LNCaP clone FGC (cell line): ENCODE measurements around the gene NSG1.

Source experiments
- DNase-seq: peaks from one replicate; pipeline ENCODE4 v3.0.0-alpha.2; 2011; ENCODE audit warnings: low read depth
- H3K4me3 ChIP-seq: 2 replicates; pipeline ENCODE4 v1.5.1; 2011; ENCODE audit warnings: mild to moderate bottlenecking, low read depth, low read length, control low read depth
- TF ChIP-seq, protein P1 (sequence below): IDR thresholded peaks from 2 replicates; pipeline ENCODE4 v1.5.1; 2012; ENCODE audit warnings: mild to moderate bottlenecking; ENCODE audit not compliant: control insufficient read depth, insufficient read depth; ENCODE audit errors: extremely low read depth

Gene NSG1

DNA sequence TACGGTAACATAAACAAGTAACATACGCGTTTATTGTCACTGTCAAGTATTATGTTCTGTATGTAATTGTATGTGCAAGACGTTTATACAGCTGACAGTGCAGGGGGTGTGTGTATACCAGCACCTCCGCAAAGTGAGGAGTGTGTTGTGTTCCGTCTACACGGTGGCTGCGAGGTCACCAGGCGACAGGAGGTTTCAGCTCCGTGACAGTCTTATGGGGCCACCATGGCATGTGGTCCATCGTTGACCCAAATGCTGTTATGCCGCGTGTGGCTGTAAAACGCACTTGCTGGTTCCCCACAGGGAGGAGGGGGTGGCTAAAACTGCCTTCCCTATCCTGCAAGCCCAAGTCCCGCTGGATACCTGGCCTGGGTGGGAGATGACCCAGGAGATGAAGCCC lies 25.0 kb downstream of the NSG1 start:
- TF ChIP-seq, protein P1, sequence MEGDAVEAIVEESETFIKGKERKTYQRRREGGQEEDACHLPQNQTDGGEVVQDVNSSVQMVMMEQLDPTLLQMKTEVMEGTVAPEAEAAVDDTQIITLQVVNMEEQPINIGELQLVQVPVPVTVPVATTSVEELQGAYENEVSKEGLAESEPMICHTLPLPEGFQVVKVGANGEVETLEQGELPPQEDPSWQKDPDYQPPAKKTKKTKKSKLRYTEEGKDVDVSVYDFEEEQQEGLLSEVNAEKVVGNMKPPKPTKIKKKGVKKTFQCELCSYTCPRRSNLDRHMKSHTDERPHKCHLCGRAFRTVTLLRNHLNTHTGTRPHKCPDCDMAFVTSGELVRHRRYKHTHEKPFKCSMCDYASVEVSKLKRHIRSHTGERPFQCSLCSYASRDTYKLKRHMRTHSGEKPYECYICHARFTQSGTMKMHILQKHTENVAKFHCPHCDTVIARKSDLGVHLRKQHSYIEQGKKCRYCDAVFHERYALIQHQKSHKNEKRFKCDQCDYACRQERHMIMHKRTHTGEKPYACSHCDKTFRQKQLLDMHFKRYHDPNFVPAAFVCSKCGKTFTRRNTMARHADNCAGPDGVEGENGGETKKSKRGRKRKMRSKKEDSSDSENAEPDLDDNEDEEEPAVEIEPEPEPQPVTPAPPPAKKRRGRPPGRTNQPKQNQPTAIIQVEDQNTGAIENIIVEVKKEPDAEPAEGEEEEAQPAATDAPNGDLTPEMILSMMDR: no peak
- DNase-seq: no peak
- H3K4me3 ChIP-seq: no peak overlapping the region

DNA sequence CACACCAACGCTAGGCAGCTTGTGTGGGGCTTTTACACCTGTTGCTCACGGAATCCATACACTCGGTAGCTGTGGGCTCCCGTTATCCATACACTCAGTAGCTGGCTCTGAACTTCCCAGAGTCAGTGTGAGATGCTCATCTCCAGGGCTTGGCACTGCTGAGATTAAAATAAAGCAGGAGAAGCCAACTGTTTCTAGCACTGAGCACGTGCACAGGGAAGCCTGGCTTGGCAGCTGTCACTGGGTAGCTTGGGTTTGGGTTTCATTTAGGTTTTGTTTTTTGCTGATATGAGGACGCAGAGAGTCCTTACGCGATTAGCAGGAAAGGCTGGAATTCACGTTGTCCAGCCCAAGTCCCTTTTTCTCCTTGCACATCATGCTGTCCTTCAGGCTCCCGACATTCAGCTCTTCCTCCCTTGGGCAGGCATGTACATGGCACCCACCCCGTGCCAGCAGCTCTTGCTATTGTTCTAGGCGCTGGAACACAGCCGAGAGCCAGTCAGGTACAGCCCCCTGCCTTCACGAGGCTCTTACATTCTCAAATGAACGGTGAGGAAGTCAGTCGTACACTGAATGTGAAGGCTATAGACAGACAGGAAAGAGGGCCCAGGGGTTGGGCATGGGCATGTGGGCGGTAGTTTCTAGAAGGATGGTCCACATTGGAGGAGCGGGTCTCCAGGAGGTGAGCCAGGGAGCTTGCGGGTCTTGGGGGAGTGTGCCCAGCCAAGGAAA lies 25.9 kb downstream of the NSG1 start:
- TF ChIP-seq, protein P1: no peak
- DNase-seq: no peak
- H3K4me3 ChIP-seq: no peak overlapping the region

DNA sequence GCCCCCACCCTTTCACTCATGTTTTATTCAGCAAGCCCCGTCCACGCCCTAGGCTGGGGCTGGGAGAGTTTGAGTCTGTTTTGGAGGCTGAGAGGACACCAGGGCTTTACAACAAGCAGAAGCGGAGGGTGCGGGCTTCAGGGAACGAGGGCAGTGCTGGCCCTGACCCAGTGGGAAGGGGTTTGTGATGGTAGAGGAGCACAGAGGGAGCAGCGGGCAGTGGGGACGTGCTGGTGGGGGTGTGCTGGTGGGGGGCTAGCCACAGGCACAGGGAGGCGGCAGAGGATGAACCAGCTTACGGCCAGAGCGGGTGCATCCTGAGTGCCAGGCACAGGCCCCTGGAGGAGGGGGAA lies 26.4 kb downstream of the NSG1 start:
- H3K4me3 ChIP-seq: no peak overlapping the region
- TF ChIP-seq, protein P1: no peak
- DNase-seq: no peak

DNA sequence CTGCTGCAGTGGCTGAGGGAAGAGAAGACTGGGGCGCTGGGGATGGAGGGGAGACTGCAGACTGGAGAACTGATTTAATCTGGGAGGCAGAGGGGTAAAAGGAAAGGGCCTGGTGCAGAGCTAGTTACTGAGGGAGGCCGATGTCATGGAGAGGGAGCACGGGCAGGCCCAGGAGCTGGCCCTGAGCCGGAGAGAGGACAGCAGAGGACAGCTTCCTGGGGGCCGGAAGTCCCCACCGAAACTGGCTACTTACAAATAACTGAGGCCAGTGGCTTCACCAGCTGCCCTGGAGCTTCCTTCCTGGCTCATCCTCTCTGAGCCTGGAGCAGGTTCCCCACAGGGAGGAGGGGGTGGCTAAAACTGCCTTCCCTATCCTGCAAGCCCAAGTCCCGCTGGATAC lies 26.9 kb downstream of the NSG1 start:
- no peak overlapping the region for H3K4me3 ChIP-seq
- TF ChIP-seq, protein P1: no peak
- DNase-seq: no peak

DNA sequence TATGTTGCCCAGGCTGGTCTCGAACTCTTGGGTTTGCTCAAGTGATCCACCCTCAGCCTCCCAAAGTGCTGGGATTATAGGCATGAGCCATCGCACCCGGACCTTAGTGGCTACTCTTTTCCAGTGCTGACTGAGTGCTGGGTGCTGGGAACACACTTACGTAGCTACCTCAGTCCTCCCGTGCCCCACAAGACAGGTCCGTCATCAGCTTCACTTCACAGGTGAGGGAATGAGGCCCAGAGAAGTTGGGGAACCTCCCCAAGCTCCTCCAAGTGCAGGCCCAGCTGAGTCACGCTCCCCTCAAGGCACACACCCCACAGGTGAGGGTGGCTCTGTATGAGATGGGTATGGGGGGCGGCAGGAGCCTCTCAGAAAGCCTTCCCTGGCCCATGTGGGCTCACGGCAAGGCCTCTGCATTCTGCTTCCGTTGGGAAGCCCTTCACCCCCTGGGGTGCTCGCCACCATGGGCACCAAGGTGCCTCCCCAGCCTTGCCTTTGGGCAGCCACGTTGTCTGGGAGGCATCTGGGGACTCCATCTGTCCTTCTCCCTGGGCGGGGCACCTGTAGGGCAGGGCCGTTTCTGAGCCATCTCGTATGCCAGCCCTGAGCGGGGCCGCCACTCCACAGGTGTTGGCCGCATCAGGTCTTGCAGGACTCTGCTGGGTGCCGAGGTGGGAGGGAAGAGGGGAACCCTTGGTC lies 28.4 kb downstream of the NSG1 start:
- TF ChIP-seq, protein P1: no peak
- DNase-seq: no peak

DNA sequence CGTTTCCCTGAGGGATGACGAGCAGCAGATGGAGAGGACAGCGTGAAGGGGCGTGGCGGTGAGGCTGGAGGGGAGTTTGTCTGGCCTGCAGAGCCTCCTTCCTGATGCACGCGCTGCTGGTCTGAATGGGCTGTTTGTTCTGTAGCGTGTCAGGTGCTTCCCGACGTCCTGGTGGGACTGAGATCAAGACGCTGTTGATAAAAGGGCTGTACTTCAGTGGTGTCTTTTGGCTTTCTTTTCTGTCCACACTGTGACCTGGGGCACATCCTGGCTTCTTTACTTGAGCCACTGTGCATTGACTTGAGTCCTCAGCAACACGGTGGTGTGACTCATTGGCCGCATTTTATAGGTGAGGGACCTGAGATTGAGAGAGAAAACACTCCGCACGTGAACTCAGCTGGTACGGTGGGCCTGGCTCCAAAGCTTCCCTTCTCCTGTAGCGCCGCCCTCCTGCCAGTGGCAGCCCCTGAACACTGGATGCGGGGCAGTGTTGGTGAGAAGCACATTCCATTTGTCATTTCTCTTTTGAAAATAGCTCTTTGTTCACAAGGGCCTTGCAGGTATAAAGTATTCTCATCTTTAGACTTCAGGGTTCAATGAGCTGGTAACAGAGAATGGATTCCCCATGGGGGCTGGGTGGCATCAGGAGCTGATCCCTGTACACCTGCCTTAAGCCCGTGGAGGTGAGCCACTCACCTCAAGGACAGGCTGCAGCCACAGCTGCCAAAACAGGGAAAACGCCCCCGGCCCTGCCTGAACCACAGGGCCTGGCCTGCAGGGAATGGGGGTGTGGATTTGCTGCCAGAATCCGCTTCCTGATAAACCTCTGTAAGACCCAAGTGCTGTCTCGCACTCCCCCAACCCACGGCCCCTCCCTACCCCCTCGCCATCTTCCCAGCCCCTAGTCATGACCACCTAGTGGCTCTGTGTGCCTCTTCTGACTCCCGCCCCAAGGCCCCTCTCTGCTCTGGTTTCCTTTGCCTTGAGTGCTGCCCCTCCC lies 29.2 kb downstream of the NSG1 start:
- H3K4me3 ChIP-seq: no peak overlapping the region
- no peak for DNase-seq

More for the DNA sequence above, 28.4 kb downstream of the NSG1 start:
- H3K4me3 ChIP-seq: no peak overlapping the region

More for the DNA sequence above, 29.2 kb downstream of the NSG1 start:
- TF ChIP-seq, protein P1: no peak
